ENCODE results near the gene EDAR. TPM values are rescaled to one million over a fixed set of nuclear protein-coding genes. Genes with fewer than 3 reads are reported as not detected.

Gene EDAR
- total RNA-seq, 2 donors from 2014 or later, result not detected

GRCh38 chr2:108936866-108937265 lies 52.2 kb downstream of the EDAR start:
- H3K4me3 ChIP-seq, result no peak overlapping the region
- H3K27me3 ChIP-seq (replicated peaks; ENCODE audit: insufficient read depth), result no peaks in the 10 kb centered on the region
- no peak overlapping the region for H3K27ac ChIP-seq
- TF ChIP-seq CTCF (IDR thresholded peaks at IDR 0.05), result no peak
- ATAC-seq (ENCODE audit: insufficient number of reproducible peaks, low FRiP score, low read depth) (no peak), DNase-seq (ENCODE audit: low spot score) (no peak)
- H3K36me3 ChIP-seq, result no peaks in the 10 kb centered on the region
- no peaks in the 10 kb centered on the region for H3K4me1 ChIP-seq (ENCODE audit: control insufficient read depth in 1 of 2, low read depth in 2 of 2)
- no peaks in the 10 kb centered on the region for H3K9me3 ChIP-seq

GRCh38 chr2:108936076-108936864 lies 52.8 kb downstream of the EDAR start:
- H3K4me3 ChIP-seq, result no peak overlapping the region
- H3K9me3 ChIP-seq, result no peaks in the 10 kb centered on the region
- H3K36me3 ChIP-seq, result no peaks in the 10 kb centered on the region
- H3K27ac ChIP-seq, result no peak overlapping the region
- no peak for TF ChIP-seq CTCF (IDR thresholded peaks at IDR 0.05)
- ATAC-seq (ENCODE audit: insufficient number of reproducible peaks, low FRiP score, low read depth), result no peak
- DNase-seq (ENCODE audit: low spot score), result no peak
- no peaks in the 10 kb centered on the region for H3K27me3 ChIP-seq (replicated peaks; ENCODE audit: insufficient read depth)
- no peaks in the 10 kb centered on the region for H3K4me1 ChIP-seq (ENCODE audit: control insufficient read depth in 1 of 2, low read depth in 2 of 2)

GRCh38 chr2:108935271-108935741 lies 53.7 kb downstream of the EDAR start:
- DNase-seq (ENCODE audit: low spot score) (no peak), ATAC-seq (ENCODE audit: insufficient number of reproducible peaks, low FRiP score, low read depth) (no peak)
- Histone ChIP-seq H3K4me3 (no peak overlapping the region), H3K27me3 (replicated peaks; ENCODE audit: insufficient read depth) (no peaks in the 10 kb centered on the region), H3K27ac (no peak overlapping the region), H3K36me3 (no peaks in the 10 kb centered on the region), H3K4me1 (ENCODE audit: control insufficient read depth in 1 of 2, low read depth in 2 of 2) (no peaks in the 10 kb centered on the region), H3K9me3 (no peaks in the 10 kb centered on the region)
- no peak for TF ChIP-seq CTCF (IDR thresholded peaks at IDR 0.05)

- DNase-seq (ENCODE audit: low spot score), result no peak
- H3K4me3 ChIP-seq, result no peak overlapping the region
- H3K4me1 ChIP-seq (ENCODE audit: control insufficient read depth in 1 of 2, low read depth in 2 of 2), result no peaks in the 10 kb centered on the region
- no peak for TF ChIP-seq CTCF (IDR thresholded peaks at IDR 0.05)
- H3K27ac ChIP-seq, result no peak overlapping the region
- H3K27me3 ChIP-seq (replicated peaks; ENCODE audit: insufficient read depth), result no peaks in the 10 kb centered on the region
- ATAC-seq (ENCODE audit: insufficient number of reproducible peaks, low FRiP score, low read depth), result no peak
- no peaks in the 10 kb centered on the region for H3K9me3 ChIP-seq
- H3K36me3 ChIP-seq, result no peaks in the 10 kb centered on the region
Observed at GRCh38 chr2:108934583-108935245, 54.3 kb downstream of the EDAR start.

- Histone ChIP-seq H3K4me3 (no peak overlapping the region), H3K27ac (no peak overlapping the region), H3K4me1 (ENCODE audit: control insufficient read depth in 1 of 2, low read depth in 2 of 2) (no peaks in the 10 kb centered on the region), H3K27me3 (replicated peaks; ENCODE audit: insufficient read depth) (no peaks in the 10 kb centered on the region), H3K9me3 (no peaks in the 10 kb centered on the region), H3K36me3 (no peaks in the 10 kb centered on the region)
- DNase-seq (ENCODE audit: low spot score), result no peak
- no peak for ATAC-seq (ENCODE audit: insufficient number of reproducible peaks, low FRiP score, low read depth)
- TF ChIP-seq CTCF (IDR thresholded peaks at IDR 0.05), result no peak
Observed at GRCh38 chr2:108934151-108934550, 54.9 kb downstream of the EDAR start.

All from thoracic aorta (tissue), 2 donors.